Duodenal mucosa (tissue), 2 donors: ENCODE results near the gene STAT1.

Experiments
- H3K27ac ChIP-seq: one replicate; pipeline ENCODE4 v1.7.0; 2013; ENCODE audit warnings: low read depth, low read length
- H3K27me3 ChIP-seq, 2 donors: one replicate each; pipeline ENCODE4 v1.7.0; 2013; ENCODE audit warnings: low read length in 2 of 2, control low read depth in 1 of 2; ENCODE audit not compliant: insufficient read depth in 2 of 2, control insufficient read depth in 1 of 2
- H3K36me3 ChIP-seq, 2 donors: one replicate each; pipeline ENCODE4 v1.7.0; 2013; ENCODE audit warnings: low read length in 2 of 2, control low read depth in 1 of 2; ENCODE audit not compliant: insufficient read depth in 2 of 2, control insufficient read depth in 1 of 2
- H3K4me1 ChIP-seq, 2 donors: one replicate each; pipeline ENCODE4 v1.7.0; 2013; ENCODE audit warnings: low read length in 2 of 2, control low read depth in 1 of 2; ENCODE audit not compliant: insufficient read depth in 2 of 2, control insufficient read depth in 1 of 2
- H3K4me3 ChIP-seq, 2 donors: one replicate each; pipeline ENCODE4 v1.7.0; 2013; ENCODE audit warnings: low read length in 2 of 2, low read depth in 1 of 2
- H3K9ac ChIP-seq, 2 donors: one replicate each; pipeline ENCODE4 v1.7.0; 2013; ENCODE audit warnings: low read length in 2 of 2, low read depth in 1 of 2
- H3K9me3 ChIP-seq, 2 donors: one replicate each; pipeline ENCODE4 v1.7.0; 2013; ENCODE audit warnings: low read length in 2 of 2, control low read depth in 1 of 2; ENCODE audit not compliant: control insufficient read depth in 1 of 2

Gene STAT1

GRCh38 chr2:190947711-190948251 is 66.2 kb downstream of the STAT1 start:
- Histone ChIP-seq H3K36me3 (no peaks in the 10 kb centered on the region), H3K4me1 (peaks cover 20 to 28% of the 10 kb centered on the region in 2 donors), H3K9ac (no peak overlapping the region), H3K9me3 (no peaks in the 10 kb centered on the region), H3K27me3 (no peaks in the 10 kb centered on the region), H3K27ac (no peak overlapping the region), H3K4me3 (peak overlapping the region; percentile 1 to 46)

- Histone ChIP-seq H3K4me1 (peaks cover 20 to 28% of the 10 kb centered on the region in 2 donors), H3K36me3 (no peaks in the 10 kb centered on the region), H3K4me3 (no peak overlapping the region), H3K9me3 (no peaks in the 10 kb centered on the region), H3K27ac (no peak overlapping the region), H3K27me3 (no peaks in the 10 kb centered on the region), H3K9ac (no peak overlapping the region)
These were observed 66.8 kb downstream of the STAT1 start for GRCh38 chr2:190947141-190947540.

- Histone ChIP-seq H3K9me3 (no peaks in the 10 kb centered on the region), H3K9ac (no peak overlapping the region), H3K36me3 (no peaks in the 10 kb centered on the region), H3K27me3 (no peaks in the 10 kb centered on the region), H3K4me3 (no peak overlapping the region), H3K4me1 (peaks cover 23 to 27% of the 10 kb centered on the region in 2 donors), H3K27ac (no peak overlapping the region)
These were observed 70.3 kb downstream of the STAT1 start for GRCh38 chr2:190943706-190944105.

GRCh38 chr2:190942697-190943096 is 71.3 kb downstream of the STAT1 start:
- Histone ChIP-seq H3K4me1 (peaks cover 12 to 17% of the 10 kb centered on the region in 2 donors), H3K4me3 (no peak overlapping the region), H3K27me3 (no peaks in the 10 kb centered on the region), H3K27ac (no peak overlapping the region), H3K9me3 (no peaks in the 10 kb centered on the region), H3K36me3 (no peaks in the 10 kb centered on the region), H3K9ac (no peak overlapping the region)

GRCh38 chr2:190941571-190941970 is 72.4 kb downstream of the STAT1 start:
- H3K4me3 ChIP-seq = no peak overlapping the region
- H3K9ac ChIP-seq = no peak overlapping the region
- peaks cover 4 to 7% of the 10 kb centered on the region in 2 donors for H3K4me1 ChIP-seq
- no peak overlapping the region for H3K27ac ChIP-seq
- no peaks in the 10 kb centered on the region for H3K9me3 ChIP-seq
- no peaks in the 10 kb centered on the region for H3K36me3 ChIP-seq
- H3K27me3 ChIP-seq = no peaks in the 10 kb centered on the region

- Histone ChIP-seq H3K36me3 (no peaks in the 10 kb centered on the region), H3K9me3 (no peaks in the 10 kb centered on the region), H3K27me3 (no peaks in the 10 kb centered on the region), H3K4me3 (no peak overlapping the region), H3K4me1 (peaks cover 2 to 4% of the 10 kb centered on the region in 2 donors), H3K27ac (no peak overlapping the region), H3K9ac (no peak overlapping the region)
These were observed 73.5 kb downstream of the STAT1 start for GRCh38 chr2:190940454-190940853.

GRCh38 chr2:190938771-190939335 is 75.1 kb downstream of the STAT1 start:
- H3K9ac ChIP-seq = no peak overlapping the region
- H3K9me3 ChIP-seq = no peaks in the 10 kb centered on the region
- H3K27ac ChIP-seq = no peak overlapping the region
- H3K4me1 ChIP-seq = peaks cover 2 to 4% of the 10 kb centered on the region in 2 donors
- no peak overlapping the region for H3K4me3 ChIP-seq
- H3K27me3 ChIP-seq = no peaks in the 10 kb centered on the region
- H3K36me3 ChIP-seq = peaks cover 0 to 5% of the 10 kb centered on the region in 2 donors

GRCh38 chr2:190935054-190935453 is 78.9 kb downstream of the STAT1 start:
- no peak overlapping the region for H3K27ac ChIP-seq
- H3K36me3 ChIP-seq = peaks cover 14 to 18% of the 10 kb centered on the region in 2 donors
- H3K4me1 ChIP-seq = no peaks in the 10 kb centered on the region
- no peak overlapping the region for H3K9ac ChIP-seq
- H3K4me3 ChIP-seq = no peak overlapping the region
- no peaks in the 10 kb centered on the region for H3K9me3 ChIP-seq
- H3K27me3 ChIP-seq = no peaks in the 10 kb centered on the region

- H3K9ac ChIP-seq = no peak overlapping the region
- peaks cover 14 to 20% of the 10 kb centered on the region in 2 donors for H3K36me3 ChIP-seq
- H3K9me3 ChIP-seq = no peaks in the 10 kb centered on the region
- no peak overlapping the region for H3K4me3 ChIP-seq
- no peak overlapping the region for H3K27ac ChIP-seq
- no peaks in the 10 kb centered on the region for H3K27me3 ChIP-seq
- H3K4me1 ChIP-seq = no peaks in the 10 kb centered on the region
These were observed 80.6 kb downstream of the STAT1 start for GRCh38 chr2:190933361-190933760.

- H3K4me3 ChIP-seq = no peak overlapping the region
- H3K9me3 ChIP-seq = no peaks in the 10 kb centered on the region
- H3K27me3 ChIP-seq = no peaks in the 10 kb centered on the region
- no peak overlapping the region for H3K9ac ChIP-seq
- H3K27ac ChIP-seq = no peak overlapping the region
- peaks cover 0 to 3% of the 10 kb centered on the region in 2 donors for H3K4me1 ChIP-seq
- H3K36me3 ChIP-seq = peaks cover 14 to 20% of the 10 kb centered on the region in 2 donors
These were observed 81.5 kb downstream of the STAT1 start for GRCh38 chr2:190932514-190932913.
